Neutrophil (primary cell): ENCODE data around the gene GUCY1B1.

ENCODE experiments used
- H3K27ac ChIP-seq: fragments of 200-600 bp; sonication (generic); 2 replicates; pipeline ENCODE4 v1.5.1; 2016; ENCODE audit warnings: mild to moderate bottlenecking, moderate library complexity
- H3K27me3 ChIP-seq: fragments of 200-600 bp; sonication (generic); 2 replicates; pipeline ENCODE4 v1.6.0; 2016; ENCODE audit warnings: mild to moderate bottlenecking
- H3K36me3 ChIP-seq: fragments of 200-600 bp; sonication (generic); 2 replicates; pipeline ENCODE4 v1.5.1; 2017
- H3K4me1 ChIP-seq, 2 experiments: fragments of 200-600 bp in 1 of 2; sonication (generic) in 1 of 2; 1 replicate in 1 of 2; 2 replicates in 1 of 2; pipeline versions ENCODE4 v1.5.1 to v1.6.1; 2013 to 2016; ENCODE audit warnings: low read depth in 1 of 2, low read length in 1 of 2, mild to moderate bottlenecking in 1 of 2, moderate library complexity in 1 of 2; ENCODE audit not compliant: control insufficient read depth in 1 of 2, insufficient read depth in 1 of 2
- H3K4me3 ChIP-seq, 2 experiments: fragments of 200-600 bp in 1 of 2; sonication (generic) in 1 of 2; 1 replicate in 1 of 2; 2 replicates in 1 of 2; pipeline ENCODE4 v1.5.1; 2013 to 2016; ENCODE audit warnings: low read depth in 1 of 2, low read length in 1 of 2, mild to moderate bottlenecking in 1 of 2, moderate library complexity in 1 of 2
- H3K9me3 ChIP-seq: fragments of 200-600 bp; sonication (generic); 2 replicates; pipeline ENCODE4 v1.5.1; 2016
- CTCF ChIP-seq: fragments of 200-600 bp; sonication (generic); IDR thresholded peaks from 2 replicates; pipeline ENCODE4 v1.5.1; 2016; ENCODE audit warnings: antibody characterized with exemption

The GUCY1B1 gene

GRCh38 chr4:155735496-155735895, 23.3 kb upstream of the GUCY1B1 start:
- H3K4me3 ChIP-seq = no peak overlapping the region
- H3K9me3 ChIP-seq = no peaks in the 10 kb centered on the region
- H3K36me3 ChIP-seq = no peaks in the 10 kb centered on the region
- H3K27me3 ChIP-seq = no peaks in the 10 kb centered on the region
- H3K27ac ChIP-seq = no peak overlapping the region
- no peak for TF ChIP-seq CTCF
- no peaks in the 10 kb centered on the region for H3K4me1 ChIP-seq

- no peak for TF ChIP-seq CTCF
- Histone ChIP-seq H3K9me3 (no peaks in the 10 kb centered on the region), H3K4me1 (no peaks in the 10 kb centered on the region), H3K27ac (no peak overlapping the region), H3K36me3 (no peaks in the 10 kb centered on the region), H3K27me3 (no peaks in the 10 kb centered on the region), H3K4me3 (no peak overlapping the region)
These were observed 20.3 kb upstream of the GUCY1B1 start for GRCh38 chr4:155738548-155738947.

- Histone ChIP-seq H3K27me3 (no peaks in the 10 kb centered on the region), H3K4me1 (no peaks in the 10 kb centered on the region), H3K27ac (no peak overlapping the region), H3K4me3 (no peak overlapping the region), H3K36me3 (no peaks in the 10 kb centered on the region), H3K9me3 (no peaks in the 10 kb centered on the region)
- TF ChIP-seq CTCF = no peak
These were observed 17.3 kb upstream of the GUCY1B1 start for GRCh38 chr4:155741546-155741945.

GRCh38 chr4:155742310-155743015, 16.4 kb upstream of the GUCY1B1 start:
- no peaks in the 10 kb centered on the region for H3K4me1 ChIP-seq
- H3K4me3 ChIP-seq = no peak overlapping the region
- no peak for TF ChIP-seq CTCF

GRCh38 chr4:155745984-155746383, 12.8 kb upstream of the GUCY1B1 start:
- Histone ChIP-seq H3K27me3 (no peaks in the 10 kb centered on the region), H3K4me3 (no peak overlapping the region), H3K27ac (no peak overlapping the region), H3K9me3 (no peaks in the 10 kb centered on the region), H3K36me3 (no peaks in the 10 kb centered on the region), H3K4me1 (no peaks in the 10 kb centered on the region)
- no peak for TF ChIP-seq CTCF

More at GRCh38 chr4:155742310-155743015, 16.4 kb upstream of the GUCY1B1 start:
- no peaks in the 10 kb centered on the region for H3K36me3 ChIP-seq
- H3K27me3 ChIP-seq = no peaks in the 10 kb centered on the region
- H3K27ac ChIP-seq = no peak overlapping the region
- no peaks in the 10 kb centered on the region for H3K9me3 ChIP-seq
